OCI-LY7 (cell line): Measurements from ENCODE around the gene CACNA2D4. TPM values are rescaled to one million over a fixed set of nuclear protein-coding genes. Genes with fewer than 3 reads are reported as not detected.

ENCODE experiments used
- BruUV-seq: library from RNA; stranded (reverse); fragments of 400-500 nt; replicated peaks from 2 replicates; lab custom pipeline; 2021; lab: Mats Ljungman, UMichigan
- CTCF ChIA-PET: fragments of 300-600 bp; sonication (Branson Sonifier 250); formaldehyde crosslinking; loops from one replicate; lab custom pipeline; 2022; ENCODE audit warnings: antibody characterized with exemption; ENCODE audit not compliant: unreplicated experiment; lab: Charles Lee
- POLR2A ChIA-PET: fragments of 300-600 bp; sonication (Branson Sonifier 250); formaldehyde crosslinking; loops from one replicate; lab custom pipeline; 2022; ENCODE audit warnings: antibody characterized with exemption; lab: Charles Lee
- DNase-seq: peaks from one replicate; pipeline ENCODE4 v3.0.0-alpha.2; 2015; ENCODE audit warnings: low spot score
- H2AFZ ChIP-seq: fragments of 200-600 bp; sonication (generic), shearing (Covaris generic); 2 replicates; pipeline ENCODE4 v1.6.1; 2014; ENCODE audit warnings: mild to moderate bottlenecking, antibody characterized with exemption, low read length, moderate library complexity
- H3K27ac ChIP-seq: fragments of 200-600 bp; sonication (generic); 2 replicates; pipeline ENCODE4 v1.5.1; 2014; ENCODE audit warnings: mixed run types, low read depth, mild to moderate bottlenecking, moderate library complexity, low read length, inconsistent platforms; ENCODE audit not compliant: poor library complexity, severe bottlenecking
- H3K36me3 ChIP-seq: fragments of 200-600 bp; sonication (generic); 2 replicates; pipeline ENCODE4 v1.6.1; 2014; ENCODE audit warnings: mild to moderate bottlenecking, antibody characterized with exemption, low read length, moderate library complexity, mixed read lengths; ENCODE audit not compliant: insufficient read depth
- H3K4me1 ChIP-seq: fragments of 200-600 bp; sonication (generic); 2 replicates; pipeline ENCODE4 v1.5.1; 2014; ENCODE audit warnings: mild to moderate bottlenecking, low read length; ENCODE audit not compliant: insufficient read depth, poor library complexity, severe bottlenecking
- H3K4me2 ChIP-seq: fragments of 200-600 bp; sonication (generic); 2 replicates; pipeline ENCODE4 v1.6.1; 2014; ENCODE audit warnings: mild to moderate bottlenecking, low read length
- H3K4me3 ChIP-seq: fragments of 200-600 bp; sonication (generic); 2 replicates; pipeline ENCODE4 v1.5.1; 2014; ENCODE audit warnings: mild to moderate bottlenecking, low read depth, low read length; ENCODE audit not compliant: poor library complexity, severe bottlenecking
- H3K79me2 ChIP-seq: fragments of 200-600 bp; sonication (generic); 2 replicates; pipeline ENCODE4 v1.6.1; 2016; ENCODE audit warnings: low read depth, mild to moderate bottlenecking, low read length, moderate library complexity, mixed read lengths; ENCODE audit not compliant: insufficient read depth
- H3K9me2 ChIP-seq: fragments of 200-600 bp; sonication (generic); 2 replicates; pipeline ENCODE4 v1.6.1; 2016; ENCODE audit warnings: mild to moderate bottlenecking, low read length, mixed read lengths; ENCODE audit not compliant: insufficient read depth
- H3K9me3 ChIP-seq: fragments of 200-600 bp; sonication (generic); 2 replicates; pipeline ENCODE4 v1.6.1; 2014; ENCODE audit warnings: mild to moderate bottlenecking, mixed run types, low read length, mixed read lengths
- H4K20me1 ChIP-seq: fragments of 200-600 bp; sonication (generic); 2 replicates; pipeline ENCODE4 v1.6.1; 2014; ENCODE audit warnings: mild to moderate bottlenecking, antibody characterized with exemption, low read length, moderate library complexity, mixed read lengths; ENCODE audit not compliant: insufficient read depth
- CTCF ChIP-seq: fragments of 200-600 bp; sonication (generic); conservative IDR thresholded peaks from 2 replicates; pipeline ENCODE4 v1.5.1; 2014; ENCODE audit warnings: mild to moderate bottlenecking, antibody characterized with exemption, low read length, moderate library complexity, mixed read lengths
- EZH2phosphoT487 ChIP-seq: fragments of 200-600 bp; sonication (generic); IDR thresholded peaks from 2 replicates; pipeline ENCODE4 v1.6.1; 2018; ENCODE audit warnings: low read depth, borderline replicate concordance, mild to moderate bottlenecking, mixed run types, antibody characterized with exemption, low read length, moderate library complexity, mixed read lengths
- intact Hi-C: fragments of 100-400 bp; cut with micrococcal nuclease; formaldehyde crosslinking; loops from one replicate; pipeline ENCODE4 v1.10.0; 2022; ENCODE audit not compliant: unreplicated experiment
- total RNA-seq, 2 experiments: library from RNA; depleted of rRNA in 1 of 2; stranded (reverse); fragments of >200 nt in 1 of 2; shearing (Covaris generic) in 1 of 2; gene quantifications; 2 replicates each; pipeline ENCODE4 v1.2.3, GENCODE V29; 2014 to 2022

CACNA2D4 gene
- total RNA-seq, 2 experiments from 2014 or later: 0.13 TPM; not detected in 1

- Histone ChIP-seq H3K27ac (no peak overlapping the region), H2AFZ (no peak overlapping the region), H3K9me2 (no peaks in the 10 kb centered on the region), H3K36me3 (no peaks in the 10 kb centered on the region), H3K79me2 (no peaks in the 10 kb centered on the region), H3K4me2 (no peak overlapping the region), H4K20me1 (no peaks in the 10 kb centered on the region), H3K9me3 (no peaks in the 10 kb centered on the region), H3K4me1 (peaks cover 8% of the 10 kb centered on the region), H3K4me3 (no peak overlapping the region)
- intact Hi-C loops: no loop called here
- ChIA-PET CTCF (no interaction called here), POLR2A (no interaction called here)
- no peak for DNase-seq
- TF ChIP-seq EZH2phosphoT487 (no peak), CTCF (no peak)
- BruUV-seq: no TSS peak
These were observed 832 bp upstream of the CACNA2D4 start for GRCh38 chr12:1919284-1919683.

- ChIA-PET POLR2A (no interaction called here), CTCF (no interaction called here)
- no peaks in the 10 kb centered on the region for H3K79me2 ChIP-seq
- H3K4me2 ChIP-seq: no peak overlapping the region
- no peak for DNase-seq
- H3K9me3 ChIP-seq: no peaks in the 10 kb centered on the region
- no peak overlapping the region for H2AFZ ChIP-seq
- intact Hi-C loops: no loop called here
- peaks cover 8% of the 10 kb centered on the region for H3K4me1 ChIP-seq
- no peaks in the 10 kb centered on the region for H4K20me1 ChIP-seq
- H3K4me3 ChIP-seq: no peak overlapping the region
- BruUV-seq: no TSS peak
- no peaks in the 10 kb centered on the region for H3K36me3 ChIP-seq
- no peak overlapping the region for H3K27ac ChIP-seq
- no peak for TF ChIP-seq CTCF
- TF ChIP-seq EZH2phosphoT487: no peak
- H3K9me2 ChIP-seq: no peaks in the 10 kb centered on the region
These were observed 408 bp upstream of the CACNA2D4 start for GRCh38 chr12:1918884-1919236.

GRCh38 chr12:1917172-1918070 lies 1.0 kb downstream of the CACNA2D4 start:
- POLR2A ChIA-PET: interaction anchor here (0.6 kb wide), 1 partner anchor 867 kb away, joined by 3 read pairs; no protein-coding TSS in a partner anchor
- DNase-seq: no peak
- Histone ChIP-seq H4K20me1 (no peaks in the 10 kb centered on the region), H3K9me2 (no peaks in the 10 kb centered on the region), H3K4me2 (no peak overlapping the region), H3K36me3 (no peaks in the 10 kb centered on the region), H3K79me2 (no peaks in the 10 kb centered on the region), H3K27ac (no peak overlapping the region), H2AFZ (no peak overlapping the region), H3K4me3 (no peak overlapping the region), H3K4me1 (peaks cover 8% of the 10 kb centered on the region), H3K9me3 (no peaks in the 10 kb centered on the region)
- TF ChIP-seq EZH2phosphoT487: no peak
- TF ChIP-seq CTCF: no peak
- intact Hi-C loops: no loop called here
- BruUV-seq: no TSS peak
- CTCF ChIA-PET: no interaction called here
